ENCODE results near the gene STIMATE. TPM values are rescaled to one million over a fixed set of nuclear protein-coding genes. Genes with fewer than 3 reads are reported as not detected.

STIMATE gene
- total RNA-seq, 3 donors from 2014 or later (not counting 1 experiment from before 2014, with no cell fraction given) = 24.6 to 35.0 (median 33.1) TPM

DNA sequence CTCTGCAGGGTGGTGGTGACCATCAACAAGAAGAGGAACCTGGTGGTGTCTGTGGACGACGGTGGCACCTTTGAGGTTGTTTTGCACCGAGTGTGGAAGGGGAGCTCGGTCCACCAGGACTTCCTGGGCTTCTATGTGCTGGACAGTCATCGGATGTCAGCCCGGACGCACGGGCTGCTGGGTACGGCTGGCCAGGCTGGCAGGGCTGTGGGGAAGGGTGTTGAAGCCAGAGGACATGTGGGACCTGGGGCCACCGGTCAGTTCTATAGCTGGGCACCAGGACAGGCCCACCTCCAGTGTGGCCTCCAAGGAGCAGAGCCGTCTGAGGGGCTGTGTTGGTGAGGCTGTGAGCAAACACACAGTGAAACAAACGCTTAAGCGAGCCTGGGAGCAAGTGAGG is 106.6 kb downstream of the STIMATE start:
- Histone ChIP-seq H3K27me3 (ENCODE audit: control insufficient read depth, insufficient read depth, low read length) (no peaks in the 10 kb centered on the region), H3K36me3 (ENCODE audit: control insufficient read depth, insufficient read depth, low read length) (no peaks in the 10 kb centered on the region), H3K4me3 (ENCODE audit: low read length) (no peak overlapping the region), H3K27ac (ENCODE audit: low read length) (no peak overlapping the region), H3K4me1 (ENCODE audit: control insufficient read depth, insufficient read depth, low read length) (no peaks in the 10 kb centered on the region), H3K9me3 (ENCODE audit: control insufficient read depth, insufficient read depth, low read length) (no peaks in the 10 kb centered on the region)
- H3K36me3 Mint-ChIP-seq = no peaks in the 10 kb centered on the region
- 92% methylated on average over 13 of the region's 13 CpGs for WGBS (ENCODE audit: insufficient coverage)
- H3K4me3 Mint-ChIP-seq = no peak overlapping the region
- TF ChIP-seq, protein P1, sequence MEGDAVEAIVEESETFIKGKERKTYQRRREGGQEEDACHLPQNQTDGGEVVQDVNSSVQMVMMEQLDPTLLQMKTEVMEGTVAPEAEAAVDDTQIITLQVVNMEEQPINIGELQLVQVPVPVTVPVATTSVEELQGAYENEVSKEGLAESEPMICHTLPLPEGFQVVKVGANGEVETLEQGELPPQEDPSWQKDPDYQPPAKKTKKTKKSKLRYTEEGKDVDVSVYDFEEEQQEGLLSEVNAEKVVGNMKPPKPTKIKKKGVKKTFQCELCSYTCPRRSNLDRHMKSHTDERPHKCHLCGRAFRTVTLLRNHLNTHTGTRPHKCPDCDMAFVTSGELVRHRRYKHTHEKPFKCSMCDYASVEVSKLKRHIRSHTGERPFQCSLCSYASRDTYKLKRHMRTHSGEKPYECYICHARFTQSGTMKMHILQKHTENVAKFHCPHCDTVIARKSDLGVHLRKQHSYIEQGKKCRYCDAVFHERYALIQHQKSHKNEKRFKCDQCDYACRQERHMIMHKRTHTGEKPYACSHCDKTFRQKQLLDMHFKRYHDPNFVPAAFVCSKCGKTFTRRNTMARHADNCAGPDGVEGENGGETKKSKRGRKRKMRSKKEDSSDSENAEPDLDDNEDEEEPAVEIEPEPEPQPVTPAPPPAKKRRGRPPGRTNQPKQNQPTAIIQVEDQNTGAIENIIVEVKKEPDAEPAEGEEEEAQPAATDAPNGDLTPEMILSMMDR (IDR thresholded peaks at IDR 0.05) = no peak
- peaks cover 0 to under 1% of the 10 kb centered on the region in 2 donors for H3K4me1 Mint-ChIP-seq
- ATAC-seq = no peak
- no peak overlapping the region for H3K27ac Mint-ChIP-seq
- no peaks in the 10 kb centered on the region for H3K9me3 Mint-ChIP-seq
- intact Hi-C loops (cut with micrococcal nuclease) = no loop called here
- no peaks in the 10 kb centered on the region for H3K27me3 Mint-ChIP-seq (ENCODE audit: low read depth in 2 of 2)
- DNase-seq = no peak

DNA sequence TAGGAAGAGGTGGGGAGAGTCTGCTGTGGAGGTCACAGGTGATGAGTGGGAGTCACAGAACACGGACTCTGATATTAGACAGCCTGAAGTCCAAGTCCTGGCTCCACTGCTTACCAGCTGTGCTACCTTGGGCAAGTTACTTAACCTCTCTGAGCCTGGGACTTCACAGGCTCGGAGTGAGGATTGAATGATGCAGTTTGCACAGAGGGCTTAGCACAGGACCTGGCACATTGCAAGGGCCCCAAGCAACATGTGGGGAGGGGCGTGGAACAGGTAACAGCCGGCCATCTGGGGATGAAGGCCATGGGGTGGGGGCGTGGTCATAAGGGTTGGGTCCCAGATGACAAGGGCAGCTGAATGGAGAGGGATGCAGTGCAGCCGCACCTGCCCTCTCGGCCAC is 107.0 kb downstream of the STIMATE start:
- H3K36me3 ChIP-seq (ENCODE audit: control insufficient read depth, insufficient read depth, low read length) = no peaks in the 10 kb centered on the region
- no peaks in the 10 kb centered on the region for H3K4me1 ChIP-seq (ENCODE audit: control insufficient read depth, insufficient read depth, low read length)
- intact Hi-C loops (cut with micrococcal nuclease) = no loop called here
- TF ChIP-seq, protein P1 (IDR thresholded peaks at IDR 0.05) = no peak
- no peaks in the 10 kb centered on the region for H3K9me3 ChIP-seq (ENCODE audit: control insufficient read depth, insufficient read depth, low read length)
- no peak overlapping the region for H3K4me3 ChIP-seq (ENCODE audit: low read length)
- H3K27ac ChIP-seq (ENCODE audit: low read length) = no peak overlapping the region
- H3K4me1 Mint-ChIP-seq = no peaks in the 10 kb centered on the region
- H3K27ac Mint-ChIP-seq = no peak overlapping the region
- DNase-seq (no peak), ATAC-seq (no peak)
- H3K9me3 Mint-ChIP-seq = no peaks in the 10 kb centered on the region
- WGBS (ENCODE audit: insufficient coverage) = 93% methylated on average over 7 of the region's 7 CpGs
- H3K36me3 Mint-ChIP-seq = no peaks in the 10 kb centered on the region
- no peak overlapping the region for H3K4me3 Mint-ChIP-seq
- no peaks in the 10 kb centered on the region for H3K27me3 ChIP-seq (ENCODE audit: control insufficient read depth, insufficient read depth, low read length)
- no peaks in the 10 kb centered on the region for H3K27me3 Mint-ChIP-seq (ENCODE audit: low read depth in 2 of 2)

DNA sequence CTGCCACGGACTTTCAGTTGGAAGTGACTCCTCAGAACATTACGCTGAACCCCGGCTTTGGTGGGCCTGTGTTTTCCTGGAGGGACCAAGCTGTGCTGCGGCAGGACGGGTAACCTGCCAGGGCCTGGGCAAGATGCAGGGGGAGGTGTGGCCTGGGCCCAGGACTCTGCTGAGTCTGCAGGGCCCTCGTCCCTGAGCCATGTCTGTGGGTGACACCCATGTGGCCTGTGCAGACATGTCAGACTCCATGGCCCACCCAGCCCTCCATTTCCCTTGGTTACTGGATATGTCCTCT is 107.7 kb downstream of the STIMATE start:
- no peaks in the 10 kb centered on the region for H3K27me3 Mint-ChIP-seq (ENCODE audit: low read depth in 2 of 2)
- DNase-seq (no peak), ATAC-seq (no peak)
- H3K9me3 Mint-ChIP-seq = no peaks in the 10 kb centered on the region
- TF ChIP-seq, protein P1 (IDR thresholded peaks at IDR 0.05) = no peak
- H3K36me3 Mint-ChIP-seq = no peaks in the 10 kb centered on the region
- 89% methylated on average over 6 of the region's 6 CpGs for WGBS (ENCODE audit: insufficient coverage)
- Histone ChIP-seq H3K27me3 (ENCODE audit: control insufficient read depth, insufficient read depth, low read length) (no peaks in the 10 kb centered on the region), H3K4me3 (ENCODE audit: low read length) (no peak overlapping the region), H3K27ac (ENCODE audit: low read length) (no peak overlapping the region), H3K9me3 (ENCODE audit: control insufficient read depth, insufficient read depth, low read length) (no peaks in the 10 kb centered on the region), H3K4me1 (ENCODE audit: control insufficient read depth, insufficient read depth, low read length) (no peaks in the 10 kb centered on the region), H3K36me3 (ENCODE audit: control insufficient read depth, insufficient read depth, low read length) (no peaks in the 10 kb centered on the region)
- intact Hi-C loops (cut with micrococcal nuclease) = no loop called here
- no peaks in the 10 kb centered on the region for H3K4me1 Mint-ChIP-seq
- H3K27ac Mint-ChIP-seq = no peak overlapping the region
- H3K4me3 Mint-ChIP-seq = no peak overlapping the region

DNA sequence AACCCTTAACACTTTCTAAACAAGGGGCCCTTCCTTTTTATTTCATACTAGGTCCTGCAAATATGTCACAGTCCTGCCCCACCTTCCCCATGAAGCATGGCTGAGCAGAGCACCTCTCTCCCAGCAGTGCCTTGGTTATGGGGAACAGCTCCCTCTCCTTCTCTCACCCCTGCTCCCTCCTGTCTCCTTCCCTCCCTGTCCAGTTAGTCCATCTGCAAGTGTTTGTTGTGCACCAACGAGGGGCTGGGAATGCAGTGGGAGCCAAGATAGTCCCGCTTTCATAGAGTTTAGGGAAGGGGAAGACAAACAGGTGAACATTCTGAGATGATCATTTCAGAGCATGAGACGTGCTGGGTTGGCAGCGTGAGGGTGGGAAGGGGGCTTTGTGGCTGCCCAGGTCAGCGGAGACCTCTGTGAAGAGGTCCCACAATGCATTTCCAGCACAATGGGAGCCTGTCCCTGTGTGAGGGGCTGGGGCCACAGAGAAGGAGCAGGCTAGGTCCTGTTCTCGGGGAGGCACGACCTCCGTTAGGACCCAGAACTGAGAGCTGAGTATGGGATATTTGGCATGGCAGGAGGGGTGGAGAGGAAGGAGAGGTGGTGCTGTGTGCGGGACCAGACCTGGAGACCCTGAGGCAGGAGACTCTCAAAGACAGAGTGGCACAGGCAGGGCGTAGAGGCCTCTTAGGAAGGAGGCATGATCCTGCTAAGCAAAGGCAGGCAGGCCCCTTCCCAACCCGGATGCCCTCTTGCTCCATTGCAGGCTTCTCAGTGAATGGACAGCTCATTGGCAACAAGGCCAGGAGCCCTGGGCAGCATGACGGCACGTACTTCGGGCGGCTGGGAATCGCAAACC is 108.2 kb downstream of the STIMATE start:
- DNase-seq (no peak), ATAC-seq (no peak)
- no peaks in the 10 kb centered on the region for H3K27me3 Mint-ChIP-seq (ENCODE audit: low read depth in 2 of 2)
- Histone ChIP-seq H3K4me1 (ENCODE audit: control insufficient read depth, insufficient read depth, low read length) (no peaks in the 10 kb centered on the region), H3K27ac (ENCODE audit: low read length) (no peak overlapping the region), H3K36me3 (ENCODE audit: control insufficient read depth, insufficient read depth, low read length) (no peaks in the 10 kb centered on the region), H3K27me3 (ENCODE audit: control insufficient read depth, insufficient read depth, low read length) (no peaks in the 10 kb centered on the region), H3K9me3 (ENCODE audit: control insufficient read depth, insufficient read depth, low read length) (no peaks in the 10 kb centered on the region), H3K4me3 (ENCODE audit: low read length) (no peak overlapping the region)
- H3K4me1 Mint-ChIP-seq = no peaks in the 10 kb centered on the region
- no peaks in the 10 kb centered on the region for H3K9me3 Mint-ChIP-seq
- no peaks in the 10 kb centered on the region for H3K36me3 Mint-ChIP-seq
- intact Hi-C loops (cut with micrococcal nuclease) = no loop called here
- 86% methylated on average over 16 of the region's 16 CpGs for WGBS (ENCODE audit: insufficient coverage)
- H3K27ac Mint-ChIP-seq = no peak overlapping the region
- H3K4me3 Mint-ChIP-seq = no peak overlapping the region
- TF ChIP-seq, protein P1 (IDR thresholded peaks at IDR 0.05) = no peak

Measured in natural killer cell (primary cell).